Heart left ventricle (tissue), 13 donors: ENCODE results near the gene TMEM170B.

Source experiments
- CTCF ChIP-seq, 12 donors: fragments of 200-600 bp; sonication (generic) in 4 of 12; IDR thresholded peaks; one replicate each; pipeline versions ENCODE4 v1.5.0 to v1.8.0; 2018 to 2022; ENCODE audit warnings: antibody characterized with exemption in 12 of 12, mild to moderate bottlenecking in 5 of 12
- POLR2A ChIP-seq, 2 donors: fragments of 450-650 bp; IDR thresholded peaks; one replicate each; pipeline ENCODE4 v1.6.1; 2017; ENCODE audit warnings: antibody characterized with exemption in 2 of 2, mild to moderate bottlenecking in 2 of 2, moderate library complexity in 2 of 2
- donor health status: ischemic (EF 13 %, LVEDD 7.1; RV severe dilation, severe dysfunction).
- donor health status: DM: no; HTN: yes; CAD: no.
- donor health status: DM: no; HTN: no; CAD: no.
- donor health status: ischemic (EF 25% LVEDD 6.9; RV normal size, moderate dysfunction).
- donor health status: ischemic (EF 25% LVEDD 5.7; RV mildly dilated, moderate dysfunction).
- donor health status: ischemic (EF 35%, LVEDD 5.7; RV mildly dilated, moderate dysfunction).
- donor health status: nonischemic (EF 11% LVEDD 7.7; RV severe dilation, severe dysfunction).
- donor health status: DM: yes; HTN: yes; CAD: no.
- donor health status: PGD.
- donor health status: ischemic (EF 29% LVEDD 5.4; RV normal size, mild dysfunction).
- donor health status: nonischemic (EF 23%, LVEDD 6.1; RV moderate dilation, normal function).

- TF ChIP-seq CTCF (IDR thresholded peaks at IDR 0.05), result no peak
- TF ChIP-seq POLR2A (IDR thresholded peaks at IDR 0.05), result no peak
These were observed 11.4 kb upstream of the TMEM170B start for GRCh38 chr6:11526156-11526505.
